ENCODE data around the gene FALEC.
A peak's percentile ranks its signal among the peaks of the same experiment; 100 is the strongest.

Gene FALEC

DNA sequence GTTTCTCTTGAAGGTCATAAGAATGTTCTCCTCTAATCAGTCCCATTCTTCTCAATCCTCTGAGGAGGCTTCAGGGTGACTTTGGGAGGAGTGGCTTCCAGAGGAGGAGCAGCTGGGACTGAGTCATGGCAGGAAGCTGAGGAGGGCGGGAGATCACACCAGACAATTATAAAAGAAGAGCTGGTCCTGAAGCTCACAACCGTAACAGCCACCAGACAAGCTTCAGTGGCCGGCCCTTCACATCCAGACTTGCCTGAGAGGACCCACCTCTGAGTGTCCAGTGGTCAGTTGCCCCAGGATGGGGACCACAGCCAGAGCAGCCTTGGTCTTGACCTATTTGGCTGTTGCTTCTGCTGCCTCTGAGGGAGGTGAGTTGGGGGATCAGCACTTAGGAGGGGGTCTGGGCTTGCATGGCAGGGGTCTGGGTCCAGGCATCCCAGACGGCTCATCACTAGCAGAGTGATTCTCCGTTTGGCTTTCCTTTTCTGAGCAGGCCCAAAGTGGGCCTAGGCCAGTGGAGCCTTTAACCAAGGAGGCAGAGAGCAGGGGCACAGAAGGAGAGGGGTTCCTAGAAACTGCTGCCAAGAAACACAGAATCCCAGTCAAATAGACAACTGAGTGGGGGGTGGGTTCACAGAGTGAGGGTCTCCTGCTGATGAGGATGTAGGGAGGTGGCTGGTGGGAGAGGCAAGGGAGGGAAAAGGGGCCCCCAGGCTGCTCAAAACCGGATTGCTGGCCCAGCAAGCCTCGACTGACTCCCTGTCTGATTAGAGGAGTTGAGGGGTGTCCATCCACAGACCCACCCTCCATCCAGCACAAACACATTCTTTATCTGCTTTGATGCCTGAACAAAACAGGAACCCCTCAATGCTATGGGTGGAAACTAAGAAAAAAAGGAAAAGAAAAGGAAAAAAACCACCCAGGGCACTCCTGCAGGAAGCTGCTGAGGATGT is 7.4 kb upstream of the FALEC start, which contains the start of gene ECM1:
Gene ECM1 (plus strand): TSS at position 198 of the 953 bp plus-strand sequence. CDS start 101 bp downstream, at position 299.
- H3K36me3 Mint-ChIP-seq (ENCODE audit: low read depth): peaks cover 53% of the 10 kb centered on the region
- TF ChIP-seq, protein P1, sequence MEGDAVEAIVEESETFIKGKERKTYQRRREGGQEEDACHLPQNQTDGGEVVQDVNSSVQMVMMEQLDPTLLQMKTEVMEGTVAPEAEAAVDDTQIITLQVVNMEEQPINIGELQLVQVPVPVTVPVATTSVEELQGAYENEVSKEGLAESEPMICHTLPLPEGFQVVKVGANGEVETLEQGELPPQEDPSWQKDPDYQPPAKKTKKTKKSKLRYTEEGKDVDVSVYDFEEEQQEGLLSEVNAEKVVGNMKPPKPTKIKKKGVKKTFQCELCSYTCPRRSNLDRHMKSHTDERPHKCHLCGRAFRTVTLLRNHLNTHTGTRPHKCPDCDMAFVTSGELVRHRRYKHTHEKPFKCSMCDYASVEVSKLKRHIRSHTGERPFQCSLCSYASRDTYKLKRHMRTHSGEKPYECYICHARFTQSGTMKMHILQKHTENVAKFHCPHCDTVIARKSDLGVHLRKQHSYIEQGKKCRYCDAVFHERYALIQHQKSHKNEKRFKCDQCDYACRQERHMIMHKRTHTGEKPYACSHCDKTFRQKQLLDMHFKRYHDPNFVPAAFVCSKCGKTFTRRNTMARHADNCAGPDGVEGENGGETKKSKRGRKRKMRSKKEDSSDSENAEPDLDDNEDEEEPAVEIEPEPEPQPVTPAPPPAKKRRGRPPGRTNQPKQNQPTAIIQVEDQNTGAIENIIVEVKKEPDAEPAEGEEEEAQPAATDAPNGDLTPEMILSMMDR (IDR thresholded peaks at IDR 0.05): no peak
- no peaks in the 10 kb centered on the region for H3K9me3 Mint-ChIP-seq
- no peak within 1 kb of the TSS for H3K4me3 Mint-ChIP-seq
- no peaks in the 10 kb centered on the region for H3K27me3 Mint-ChIP-seq (ENCODE audit: low read depth, poor library complexity)
- peak within 1 kb of the TSS; percentile 99 for H3K27ac Mint-ChIP-seq
- peaks cover 74% of the 10 kb centered on the region for H3K4me1 Mint-ChIP-seq
- no peak for DNase-seq

DNA sequence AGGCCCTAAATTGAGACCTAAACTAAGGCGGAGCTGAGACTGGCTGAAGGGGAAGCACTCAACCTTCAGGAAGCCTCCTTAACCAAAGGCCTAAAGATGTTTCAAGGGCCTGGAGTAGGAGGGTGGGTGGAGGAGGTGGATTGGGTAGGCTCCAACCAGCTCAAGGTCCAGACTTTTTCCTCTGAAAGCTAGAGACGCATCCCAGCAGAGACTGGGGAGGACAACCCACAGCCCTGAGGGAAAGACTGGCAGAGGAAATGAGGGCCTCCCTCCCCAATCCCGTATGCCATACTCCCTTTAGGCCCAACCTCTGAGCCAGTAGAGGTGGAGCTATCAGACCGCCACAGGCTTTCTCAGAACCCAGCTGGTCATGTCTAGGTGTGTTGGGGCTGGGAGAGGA is 6.6 kb upstream of the FALEC start:
- TF ChIP-seq, protein P1 (IDR thresholded peaks at IDR 0.05): no peak
- Mint-ChIP-seq H3K36me3 (ENCODE audit: low read depth) (peaks cover 48% of the 10 kb centered on the region), H3K4me3 (no peak overlapping the region), H3K27ac (peak overlapping the region; percentile 80), H3K4me1 (peaks cover 82% of the 10 kb centered on the region), H3K9me3 (no peaks in the 10 kb centered on the region), H3K27me3 (ENCODE audit: low read depth, poor library complexity) (no peaks in the 10 kb centered on the region)
- no peak for DNase-seq

DNA sequence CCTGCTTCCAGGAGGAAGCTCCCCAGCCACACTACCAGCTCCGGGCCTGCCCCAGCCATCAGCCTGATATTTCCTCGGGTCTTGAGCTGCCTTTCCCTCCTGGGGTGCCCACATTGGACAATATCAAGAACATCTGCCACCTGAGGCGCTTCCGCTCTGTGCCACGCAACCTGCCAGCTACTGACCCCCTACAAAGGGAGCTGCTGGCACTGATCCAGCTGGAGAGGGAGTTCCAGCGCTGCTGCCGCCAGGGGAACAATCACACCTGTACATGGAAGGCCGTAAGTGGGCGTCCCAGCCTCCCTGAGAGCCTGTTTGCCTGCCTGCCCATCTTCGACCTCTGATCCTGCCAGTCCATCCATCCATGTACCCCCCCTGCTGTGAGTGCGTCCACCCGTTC is 4.0 kb upstream of the FALEC start:
- peaks cover 79% of the 10 kb centered on the region for H3K4me1 Mint-ChIP-seq
- H3K27ac Mint-ChIP-seq: peak overlapping the region; percentile 82
- TF ChIP-seq, protein P1 (IDR thresholded peaks at IDR 0.05): no peak
- peaks cover 33% of the 10 kb centered on the region for H3K36me3 Mint-ChIP-seq (ENCODE audit: low read depth)
- no peak for DNase-seq
- H3K9me3 Mint-ChIP-seq: no peaks in the 10 kb centered on the region
- H3K27me3 Mint-ChIP-seq (ENCODE audit: low read depth, poor library complexity): no peaks in the 10 kb centered on the region
- H3K4me3 Mint-ChIP-seq: no peak overlapping the region

DNA sequence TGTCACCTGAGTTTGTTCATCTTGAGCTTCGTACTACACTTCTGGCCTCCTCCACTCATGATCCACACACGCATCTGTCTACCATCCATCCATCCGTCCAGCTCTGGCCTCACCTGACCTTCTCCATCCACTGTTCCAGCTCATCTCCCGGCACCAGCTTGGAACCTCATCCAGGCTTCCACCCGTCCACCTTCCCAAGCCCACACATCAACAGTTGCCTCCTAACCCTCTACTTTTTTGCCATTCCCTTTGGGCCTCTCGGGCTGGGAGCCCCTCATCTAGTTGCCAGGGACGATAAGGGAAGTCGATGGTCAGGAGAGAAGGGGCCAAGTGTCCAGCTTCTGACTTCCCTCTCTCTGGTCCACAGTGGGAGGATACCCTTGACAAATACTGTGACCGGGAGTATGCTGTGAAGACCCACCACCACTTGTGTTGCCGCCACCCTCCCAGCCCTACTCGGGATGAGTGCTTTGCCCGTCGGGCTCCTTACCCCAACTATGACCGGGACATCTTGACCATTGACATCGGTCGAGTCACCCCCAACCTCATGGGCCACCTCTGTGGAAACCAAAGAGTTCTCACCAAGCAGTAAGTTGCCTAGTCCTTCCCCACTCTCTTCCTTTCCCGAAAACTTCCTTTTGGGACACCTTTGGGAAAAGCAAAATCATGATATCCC is 3.4 kb upstream of the FALEC start:
- DNase-seq: no peak
- H3K27ac Mint-ChIP-seq: peak overlapping the region; percentile 82
- H3K4me3 Mint-ChIP-seq: no peak overlapping the region
- H3K4me1 Mint-ChIP-seq: peaks cover 78% of the 10 kb centered on the region
- no peaks in the 10 kb centered on the region for H3K27me3 Mint-ChIP-seq (ENCODE audit: low read depth, poor library complexity)
- H3K9me3 Mint-ChIP-seq: no peaks in the 10 kb centered on the region
- TF ChIP-seq, protein P1 (IDR thresholded peaks at IDR 0.05): no peak
- peaks cover 27% of the 10 kb centered on the region for H3K36me3 Mint-ChIP-seq (ENCODE audit: low read depth)

DNA sequence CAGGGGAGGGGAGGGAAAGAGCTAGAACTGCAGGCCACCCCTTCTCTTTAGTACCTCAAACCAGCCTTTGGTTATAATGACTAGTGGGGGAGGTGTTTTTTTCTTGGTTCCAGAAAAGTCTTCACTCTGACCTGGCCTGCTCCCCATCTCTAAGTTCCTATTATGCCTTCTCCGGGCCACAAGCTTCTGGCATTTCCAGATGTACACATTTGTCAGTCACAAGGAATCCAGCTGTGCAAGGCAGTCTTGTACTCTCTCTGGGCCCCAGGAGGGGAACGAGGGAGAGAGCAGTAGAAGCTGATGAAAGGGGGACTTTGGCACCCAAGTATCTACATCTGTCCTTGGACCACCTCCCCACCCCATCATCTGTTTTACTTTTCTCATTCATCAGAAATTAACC is 2.7 kb upstream of the FALEC start:
- peaks cover 23% of the 10 kb centered on the region for H3K36me3 Mint-ChIP-seq (ENCODE audit: low read depth)
- no peak overlapping the region for H3K4me3 Mint-ChIP-seq

More for the DNA sequence above, 2.7 kb upstream of the FALEC start:
- DNase-seq: no peak
- Mint-ChIP-seq H3K9me3 (no peaks in the 10 kb centered on the region), H3K27ac (no peak overlapping the region), H3K27me3 (ENCODE audit: low read depth, poor library complexity) (no peaks in the 10 kb centered on the region), H3K4me1 (peaks cover 72% of the 10 kb centered on the region)
- TF ChIP-seq, protein P1 (IDR thresholded peaks at IDR 0.05): no peak
